Caco-2 (cell line): ENCODE measurements around the gene BRAT1. TPM values are rescaled to one million over a fixed set of nuclear protein-coding genes. Genes with fewer than 3 reads are reported as not detected.

Experiments
- BruUV-seq: library from RNA; stranded (reverse); fragments of 400-500 nt; replicated peaks from 2 replicates; lab custom pipeline; 2021; lab: Mats Ljungman, UMichigan
- CTCF ChIA-PET: fragments of 300-600 bp; sonication (Branson Sonifier 250); formaldehyde crosslinking; loops from one replicate; lab custom pipeline; 2022; ENCODE audit warnings: antibody characterized with exemption; lab: Charles Lee
- POLR2A ChIA-PET: fragments of 300-600 bp; sonication (Branson Sonifier 250); formaldehyde crosslinking; loops from one replicate; lab custom pipeline; 2022; ENCODE audit warnings: antibody characterized with exemption; lab: Charles Lee
- DNase-seq, 2 experiments: peaks; one replicate each; pipeline versions ENCODE4 v3.0.0 to v3.0.0-alpha.2; 2020 to 2022
- H3K27me3 ChIP-seq: replicated peaks from 2 replicates; pipeline ENCODE4 v1.6.0; 2011; ENCODE audit warnings: low read length; ENCODE audit not compliant: control insufficient read depth, insufficient read depth
- H3K36me3 ChIP-seq: 2 replicates; pipeline ENCODE4 v1.5.1; 2011; ENCODE audit warnings: low read length; ENCODE audit not compliant: control insufficient read depth, insufficient read depth
- H3K4me1 ChIP-seq: fragments of 250-450 bp; sonication (Bioruptor Pico); 2 replicates; pipeline ENCODE4 v1.5.1; 2020; ENCODE audit warnings: mild to moderate bottlenecking
- H3K4me3 ChIP-seq: 2 replicates; pipeline ENCODE4 v1.5.1; 2011; ENCODE audit warnings: low read depth, mild to moderate bottlenecking, control low read depth, low read length
- H3K9me3 ChIP-seq: fragments of 250-450 bp; sonication (Bioruptor Pico); 2 replicates; pipeline ENCODE4 v1.5.1; 2020; ENCODE audit warnings: mild to moderate bottlenecking, moderate library complexity
- H3K27ac Mint-ChIP-seq: one replicate; pipeline ENCODE4 v1.8.0; 2022; ENCODE audit warnings: mixed read lengths; ENCODE audit not compliant: unreplicated experiment
- H3K27me3 Mint-ChIP-seq: one replicate; pipeline ENCODE4 v1.8.0; 2022; ENCODE audit warnings: mixed read lengths; ENCODE audit not compliant: insufficient read depth, unreplicated experiment
- H3K36me3 Mint-ChIP-seq: one replicate; pipeline ENCODE4 v1.8.0; 2022; ENCODE audit warnings: mild to moderate bottlenecking, mixed read lengths; ENCODE audit not compliant: insufficient read depth, unreplicated experiment
- H3K4me1 Mint-ChIP-seq: one replicate; pipeline ENCODE4 v1.8.0; 2022; ENCODE audit warnings: low read depth, mixed read lengths; ENCODE audit not compliant: unreplicated experiment
- H3K4me3 Mint-ChIP-seq: one replicate; pipeline ENCODE4 v1.8.0; 2022; ENCODE audit warnings: mild to moderate bottlenecking, moderate library complexity, mixed read lengths; ENCODE audit not compliant: unreplicated experiment
- H3K9me3 Mint-ChIP-seq: one replicate; pipeline ENCODE4 v1.8.0; 2022; ENCODE audit warnings: mixed read lengths; ENCODE audit not compliant: unreplicated experiment
- intact Hi-C: fragments of 100-400 bp; cut with micrococcal nuclease; formaldehyde crosslinking; loops from one replicate; pipeline ENCODE4 v1.10.0; 2022; ENCODE audit not compliant: unreplicated experiment
- total RNA-seq: library from RNA; stranded (reverse); gene quantifications from 2 replicates; pipeline ENCODE4 v1.2.3, GENCODE V29; 2022
- TF ChIP-seq, protein P1 (sequence below), 2 experiments: fragments of 200-600 bp in 1 of 2; IDR thresholded peaks; 1 replicate in 1 of 2; 2 replicates in 1 of 2; pipeline versions ENCODE4 v1.5.1 to v1.8.0; 2011 to 2022; ENCODE audit warnings: antibody characterized with exemption in 1 of 2, control low read depth in 1 of 2, inconsistent platforms in 1 of 2, low read depth in 1 of 2, low read length in 1 of 2, mild to moderate bottlenecking in 1 of 2, moderate library complexity in 1 of 2; ENCODE audit not compliant: insufficient read depth in 1 of 2, severe bottlenecking in 1 of 2, unreplicated experiment in 1 of 2

The BRAT1 gene
- total RNA-seq, 1 experiment from 2014 or later, result 33.5 TPM

DNA sequence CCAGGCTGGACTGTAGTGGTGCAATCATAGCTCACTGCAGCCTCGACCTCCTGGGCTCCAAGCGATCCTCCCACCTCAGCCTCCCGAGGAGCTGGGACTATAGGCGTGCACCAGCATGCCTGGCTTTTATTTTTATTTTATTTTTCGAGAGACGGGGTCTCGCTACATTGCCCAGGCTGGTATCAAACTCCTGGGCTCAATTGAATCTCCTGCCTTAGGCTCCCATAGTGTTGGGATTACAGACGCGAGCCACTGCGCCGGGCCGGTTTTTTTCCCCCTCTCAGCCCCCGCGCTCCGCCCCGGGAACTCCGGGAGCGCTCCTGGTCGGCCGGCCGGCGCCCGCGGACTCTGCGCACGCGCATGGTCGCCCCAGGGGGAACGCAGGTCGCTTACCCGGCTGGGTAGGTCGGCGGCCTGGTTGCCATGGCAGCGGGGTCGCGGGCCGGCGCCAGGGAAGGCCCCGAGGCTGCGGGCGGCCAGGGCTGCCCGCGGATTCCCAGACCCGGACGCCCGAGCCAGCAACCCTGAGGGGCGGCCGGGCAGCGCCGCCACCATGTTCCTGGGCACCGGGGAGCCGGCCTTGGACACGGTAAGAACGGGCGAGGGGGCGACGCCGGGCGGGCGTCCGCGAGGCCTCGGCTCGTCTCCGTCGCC is 3.4 kb upstream of the BRAT1 start, which contains the start of gene IQCE:
Gene IQCE, plus strand, starts transcription at position 351 of the 654 bp plus-strand sequence. Its CDS starts 203 bp downstream, at position 554.
- Mint-ChIP-seq H3K9me3 (no peaks in the 10 kb centered on the region), H3K36me3 (peaks cover 8% of the 10 kb centered on the region)

DNA sequence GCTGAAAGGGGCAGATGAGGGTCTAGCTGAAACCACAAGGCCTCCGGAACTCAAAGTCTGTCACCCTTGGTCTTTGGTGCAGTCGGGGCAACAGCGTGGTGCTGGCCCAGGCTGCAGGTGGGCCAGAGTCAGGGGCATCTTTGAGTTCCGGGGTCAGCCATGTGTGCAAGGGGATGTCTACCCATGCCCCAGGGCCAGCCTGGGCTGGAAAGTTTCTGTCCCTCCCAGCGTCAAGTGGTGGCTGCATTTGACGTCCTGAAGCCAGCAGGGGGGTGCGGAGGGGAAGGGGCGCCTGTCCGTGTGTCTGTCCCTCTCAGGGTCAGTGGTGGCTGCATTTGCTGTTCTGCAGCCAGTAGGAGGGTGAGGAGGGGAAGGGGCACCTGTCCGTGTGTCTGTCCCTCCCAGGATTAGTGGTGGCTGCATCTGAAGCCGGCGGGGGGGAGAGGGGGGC is 638 bp downstream of the BRAT1 start:
- CTCF ChIA-PET, result no interaction called here
- DNase-seq, result peak in 1 of 2 experiments; percentile 43

More for the DNA sequence above, 3.4 kb upstream of the BRAT1 start, which contains the start of gene IQCE:
- no peaks in the 10 kb centered on the region; the same call in 1 of the 2 replicates for H3K36me3 ChIP-seq
- ChIA-PET POLR2A (interaction anchor here (0.6 kb wide), 1 partner anchor 31 kb away, joined by 5 read pairs; no protein-coding TSS in a partner anchor), CTCF (interaction anchor here (0.6 to 1.2 kb wide), 2 partner anchors 47 to 73 kb away, joined by 3 read pairs; partner anchors contain the start of gene TTYH3)
- Mint-ChIP-seq H3K4me1 (peaks cover 5% of the 10 kb centered on the region), H3K27ac (peak within 1 kb of the TSS; percentile 82), H3K27me3 (no peaks in the 10 kb centered on the region), H3K4me3 (peak within 1 kb of the TSS; percentile 74)
- H3K4me1 ChIP-seq, result peaks cover 7% of the 10 kb centered on the region
- intact Hi-C loops, result loop anchor here (2.0 to 10.0 kb wide), 4 partner anchors 40 to 154 kb away; partner anchors contain the start of genes CHST12, GRIFIN, LFNG and TTYH3
- TF ChIP-seq, protein P1, sequence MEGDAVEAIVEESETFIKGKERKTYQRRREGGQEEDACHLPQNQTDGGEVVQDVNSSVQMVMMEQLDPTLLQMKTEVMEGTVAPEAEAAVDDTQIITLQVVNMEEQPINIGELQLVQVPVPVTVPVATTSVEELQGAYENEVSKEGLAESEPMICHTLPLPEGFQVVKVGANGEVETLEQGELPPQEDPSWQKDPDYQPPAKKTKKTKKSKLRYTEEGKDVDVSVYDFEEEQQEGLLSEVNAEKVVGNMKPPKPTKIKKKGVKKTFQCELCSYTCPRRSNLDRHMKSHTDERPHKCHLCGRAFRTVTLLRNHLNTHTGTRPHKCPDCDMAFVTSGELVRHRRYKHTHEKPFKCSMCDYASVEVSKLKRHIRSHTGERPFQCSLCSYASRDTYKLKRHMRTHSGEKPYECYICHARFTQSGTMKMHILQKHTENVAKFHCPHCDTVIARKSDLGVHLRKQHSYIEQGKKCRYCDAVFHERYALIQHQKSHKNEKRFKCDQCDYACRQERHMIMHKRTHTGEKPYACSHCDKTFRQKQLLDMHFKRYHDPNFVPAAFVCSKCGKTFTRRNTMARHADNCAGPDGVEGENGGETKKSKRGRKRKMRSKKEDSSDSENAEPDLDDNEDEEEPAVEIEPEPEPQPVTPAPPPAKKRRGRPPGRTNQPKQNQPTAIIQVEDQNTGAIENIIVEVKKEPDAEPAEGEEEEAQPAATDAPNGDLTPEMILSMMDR (IDR thresholded peaks at IDR 0.05; ENCODE audit: insufficient read depth in 1 of 2, low read depth in 1 of 2, low read length in 1 of 2, severe bottlenecking in 1 of 2, unreplicated experiment in 1 of 2), result no peak
- BruUV-seq, result no TSS peak
- H3K9me3 ChIP-seq, result no peaks in the 10 kb centered on the region
- H3K4me3 ChIP-seq, result peak within 1 kb of the TSS; percentile 89
- peak; percentile 96 to 99 for DNase-seq
- no peaks in the 10 kb centered on the region for H3K27me3 ChIP-seq

More for the DNA sequence above, 638 bp downstream of the BRAT1 start:
- Mint-ChIP-seq H3K27me3 (no peaks in the 10 kb centered on the region), H3K9me3 (no peaks in the 10 kb centered on the region), H3K4me3 (peak overlapping the region; percentile 84), H3K4me1 (no peaks in the 10 kb centered on the region), H3K36me3 (peaks cover 31% of the 10 kb centered on the region), H3K27ac (peak overlapping the region; percentile 89)
- no peaks in the 10 kb centered on the region for H3K9me3 ChIP-seq
- POLR2A ChIA-PET, result interaction anchor here (0.5 kb wide), 1 partner anchor 95 kb away, joined by 3 read pairs; no protein-coding TSS in a partner anchor
- no peaks in the 10 kb centered on the region for H3K27me3 ChIP-seq
- BruUV-seq, result no TSS peak
- TF ChIP-seq, protein P1 (IDR thresholded peaks at IDR 0.05; ENCODE audit: insufficient read depth in 1 of 2, low read depth in 1 of 2, low read length in 1 of 2, severe bottlenecking in 1 of 2, unreplicated experiment in 1 of 2), result peak in 1 of 2 experiments; percentile 43
- intact Hi-C loops, result loop anchor here (5.0 to 10.0 kb wide), 3 partner anchors 77 to 150 kb away; partner anchors contain the start of genes CHST12, GRIFIN and TTYH3
- H3K4me3 ChIP-seq, result peak overlapping the region; percentile 93
- H3K4me1 ChIP-seq, result peaks cover 7% of the 10 kb centered on the region; the same call in 1 of the 2 replicates
- H3K36me3 ChIP-seq, result no peaks in the 10 kb centered on the region
